HG03439 (cell line): ENCODE measurements around the gene SNED1.

Experiments
- ATAC-seq: cut with Tn5 transposase; IDR thresholded peaks from one replicate; pipeline ENCODE4 v1.9.1; 2021; ENCODE audit warnings: mild to moderate bottlenecking, moderate library complexity; ENCODE audit not compliant: unreplicated experiment

Gene SNED1

DNA sequence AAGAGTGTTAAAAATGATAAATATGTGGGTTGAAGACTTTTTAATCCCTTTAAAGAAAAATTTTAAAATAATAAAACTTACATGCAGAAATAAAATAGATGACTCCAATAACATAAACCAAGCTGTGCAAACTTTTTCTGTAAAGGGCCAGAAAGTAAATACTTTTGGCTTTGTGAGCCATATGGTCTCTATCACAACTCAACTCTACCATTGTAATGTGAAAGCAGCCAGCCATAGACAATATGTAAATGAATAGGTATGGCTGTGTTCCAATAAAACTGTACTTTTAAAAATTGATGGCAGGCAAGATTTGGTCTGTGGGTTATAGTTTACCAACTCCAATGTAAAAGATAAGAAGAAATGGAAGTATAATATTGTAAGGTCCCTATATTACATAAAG is 45.2 kb downstream of the SNED1 start:
- no peak for ATAC-seq

DNA sequence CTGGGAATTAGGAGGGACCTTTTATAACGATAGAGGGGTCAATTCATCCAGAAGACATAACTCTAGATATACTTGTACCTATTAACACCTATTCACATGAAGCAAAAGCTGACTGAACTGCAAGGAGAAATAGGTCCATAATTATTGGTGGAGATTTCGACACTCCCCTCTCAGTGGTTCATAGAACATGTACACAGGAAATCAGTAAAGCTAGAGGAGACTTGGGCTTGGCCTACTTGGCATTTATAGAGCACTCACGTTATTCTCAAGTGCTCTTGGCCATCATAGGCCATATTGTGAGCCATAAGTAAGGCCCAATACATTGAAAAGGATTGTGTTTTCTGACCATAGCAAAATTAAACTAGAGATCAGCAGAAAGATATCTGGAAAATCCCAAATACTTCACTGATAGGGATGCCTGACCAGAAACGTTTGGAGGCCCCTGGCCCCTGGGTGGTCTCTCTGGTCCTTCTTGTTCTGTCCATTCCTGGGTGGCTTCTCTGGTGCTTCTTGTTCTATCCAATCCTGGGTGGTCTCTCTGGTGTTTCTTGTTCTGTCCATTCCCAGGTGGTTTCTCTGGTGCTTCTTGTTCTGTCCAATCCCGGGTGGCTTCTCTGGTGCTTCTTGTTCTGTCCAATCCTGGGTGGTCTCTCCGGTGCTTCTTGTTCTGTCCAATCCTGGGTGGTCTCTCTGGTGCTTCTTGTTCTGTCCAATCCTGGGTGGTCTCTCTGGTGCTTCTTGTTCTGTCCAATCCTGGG is 49.0 kb downstream of the SNED1 start:
- ATAC-seq: no peak

DNA sequence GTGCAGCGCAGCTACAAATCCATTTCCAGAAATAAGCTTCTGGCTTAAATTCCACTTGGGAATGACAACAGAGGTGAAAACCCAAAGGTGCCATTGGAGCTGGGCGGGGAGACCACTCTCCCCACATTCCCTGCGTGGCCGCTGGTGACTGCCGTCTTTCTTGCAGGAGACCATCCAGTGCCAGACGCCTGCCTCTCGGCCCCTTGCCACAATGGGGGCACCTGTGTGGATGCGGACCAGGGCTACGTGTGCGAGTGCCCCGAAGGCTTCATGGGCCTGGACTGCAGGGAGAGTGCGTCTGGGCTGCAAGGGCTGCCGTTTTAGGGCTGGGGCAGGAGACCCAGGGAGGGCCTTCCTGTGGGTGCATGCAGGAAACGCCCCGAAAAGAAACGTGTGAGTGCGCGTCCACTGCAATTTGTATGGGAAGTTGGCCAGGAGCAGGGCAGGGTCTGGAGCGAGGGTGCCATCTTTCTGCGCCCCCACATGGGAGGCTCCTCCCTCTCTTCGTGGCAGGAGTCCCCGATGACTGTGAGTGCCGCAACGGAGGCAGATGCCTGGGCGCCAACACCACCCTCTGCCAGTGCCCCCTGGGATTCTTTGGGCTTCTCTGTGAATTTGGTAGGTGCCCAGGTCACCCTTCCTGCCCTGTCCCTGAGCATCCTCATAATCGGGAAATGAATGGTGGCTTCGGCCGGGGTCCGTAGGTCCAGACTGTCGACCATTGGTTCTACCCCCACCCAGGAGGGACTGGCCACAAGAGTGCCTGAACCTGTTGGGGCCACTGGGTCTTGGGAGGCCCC is 49.9 kb downstream of the SNED1 start:
- no peak for ATAC-seq

DNA sequence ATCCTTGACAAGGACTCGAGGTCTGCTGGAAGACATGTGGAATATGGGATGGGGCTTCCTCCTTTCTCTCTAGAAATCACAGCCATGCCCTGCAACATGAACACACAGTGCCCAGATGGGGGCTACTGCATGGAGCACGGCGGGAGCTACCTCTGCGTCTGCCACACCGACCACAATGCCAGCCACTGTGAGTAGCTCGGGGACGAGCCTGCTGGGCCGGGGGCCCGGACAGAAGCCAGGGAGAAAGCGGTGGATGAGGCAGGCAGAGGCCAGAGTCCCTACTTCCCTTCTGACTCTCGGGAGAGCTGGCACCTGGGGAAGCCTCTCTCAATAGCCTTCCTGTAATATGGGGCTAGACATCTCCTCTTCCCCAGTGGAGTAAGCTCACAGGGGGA is 50.5 kb downstream of the SNED1 start:
- no peak for ATAC-seq

DNA sequence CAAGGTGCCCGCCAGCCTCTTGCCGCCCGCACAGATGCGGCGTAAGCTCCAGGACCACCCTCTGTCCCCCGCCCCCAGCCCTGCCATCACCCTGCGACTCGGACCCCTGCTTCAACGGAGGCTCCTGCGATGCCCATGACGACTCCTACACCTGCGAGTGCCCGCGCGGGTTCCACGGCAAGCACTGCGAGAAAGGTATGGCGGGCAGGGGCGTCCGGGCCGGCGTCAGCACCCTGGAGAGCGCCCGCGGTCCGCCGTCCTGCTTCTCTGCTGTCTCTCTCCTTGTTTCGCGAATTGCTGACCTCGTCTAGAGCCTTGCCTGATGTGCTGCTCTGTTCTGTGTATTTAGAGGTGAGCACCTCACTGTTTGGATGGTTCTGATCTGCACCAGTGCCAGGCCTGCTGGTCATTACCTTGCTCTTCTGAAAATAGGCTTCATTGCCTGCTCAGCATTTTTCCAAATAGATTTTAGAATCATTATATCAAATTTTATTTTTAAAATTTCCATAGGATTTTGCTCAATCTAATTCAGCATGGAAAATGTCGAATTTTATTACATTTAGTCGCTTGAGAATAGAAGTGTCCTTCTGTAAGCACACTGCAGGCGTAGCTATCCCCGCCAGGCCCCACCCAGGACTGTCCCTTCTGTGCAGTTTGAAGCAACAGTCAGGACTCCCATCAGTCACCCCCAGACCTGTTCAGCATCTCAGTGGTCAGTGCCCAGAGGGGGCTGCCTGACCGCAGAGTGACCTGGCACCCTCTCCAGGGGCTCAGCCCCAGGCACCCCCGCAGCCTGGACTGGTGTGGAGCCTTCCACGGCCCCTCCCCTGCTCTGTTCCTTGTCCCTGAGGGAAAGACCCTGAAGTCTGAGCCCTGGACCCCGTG is 51.6 kb downstream of the SNED1 start:
- ATAC-seq: no peak

DNA sequence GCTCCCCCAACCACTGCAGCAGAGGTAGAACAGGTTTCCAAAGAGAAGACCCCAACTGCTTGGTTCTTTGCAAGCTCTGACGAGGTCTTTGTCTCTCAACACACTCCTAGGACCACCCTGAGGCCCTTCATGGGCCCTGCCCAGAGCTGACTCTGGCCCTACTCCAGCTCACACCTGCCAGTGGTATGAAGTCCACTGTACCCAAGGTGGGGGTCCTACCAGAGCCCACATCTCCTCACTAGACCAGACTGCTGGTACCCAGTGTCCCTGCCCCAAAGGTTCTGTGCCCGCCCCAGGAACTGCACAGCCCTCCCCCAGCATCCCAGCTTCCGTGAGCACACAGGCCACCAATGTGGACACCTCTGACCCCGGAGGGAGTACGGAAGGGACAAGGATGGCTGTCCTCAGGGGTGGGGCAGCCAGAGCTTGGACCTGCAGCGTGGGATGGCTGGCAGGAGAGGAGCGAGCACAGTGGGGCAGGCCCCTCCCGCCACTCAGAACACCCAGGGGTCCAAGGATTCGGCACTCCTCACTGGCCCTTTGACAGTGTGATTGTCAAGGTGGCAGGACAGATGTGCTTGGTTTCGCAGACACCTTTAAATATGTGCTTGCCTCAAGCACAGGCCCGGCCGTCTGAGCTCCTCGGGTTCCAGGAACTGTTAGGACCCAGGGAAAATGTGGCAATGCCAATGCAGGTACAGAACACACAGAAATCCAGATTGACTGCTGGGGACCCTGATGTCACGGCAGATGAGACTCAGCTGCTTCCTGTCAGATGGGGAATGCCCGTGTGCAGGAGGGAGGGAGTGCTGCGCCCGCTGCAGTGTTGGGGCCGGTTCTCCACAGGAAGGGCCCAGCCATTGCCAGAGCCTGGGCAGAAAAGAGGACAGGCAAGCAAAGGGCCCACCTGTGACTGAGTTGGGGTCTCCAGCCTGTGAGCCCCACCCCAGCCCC is 52.5 kb downstream of the SNED1 start:
- no peak for ATAC-seq

DNA sequence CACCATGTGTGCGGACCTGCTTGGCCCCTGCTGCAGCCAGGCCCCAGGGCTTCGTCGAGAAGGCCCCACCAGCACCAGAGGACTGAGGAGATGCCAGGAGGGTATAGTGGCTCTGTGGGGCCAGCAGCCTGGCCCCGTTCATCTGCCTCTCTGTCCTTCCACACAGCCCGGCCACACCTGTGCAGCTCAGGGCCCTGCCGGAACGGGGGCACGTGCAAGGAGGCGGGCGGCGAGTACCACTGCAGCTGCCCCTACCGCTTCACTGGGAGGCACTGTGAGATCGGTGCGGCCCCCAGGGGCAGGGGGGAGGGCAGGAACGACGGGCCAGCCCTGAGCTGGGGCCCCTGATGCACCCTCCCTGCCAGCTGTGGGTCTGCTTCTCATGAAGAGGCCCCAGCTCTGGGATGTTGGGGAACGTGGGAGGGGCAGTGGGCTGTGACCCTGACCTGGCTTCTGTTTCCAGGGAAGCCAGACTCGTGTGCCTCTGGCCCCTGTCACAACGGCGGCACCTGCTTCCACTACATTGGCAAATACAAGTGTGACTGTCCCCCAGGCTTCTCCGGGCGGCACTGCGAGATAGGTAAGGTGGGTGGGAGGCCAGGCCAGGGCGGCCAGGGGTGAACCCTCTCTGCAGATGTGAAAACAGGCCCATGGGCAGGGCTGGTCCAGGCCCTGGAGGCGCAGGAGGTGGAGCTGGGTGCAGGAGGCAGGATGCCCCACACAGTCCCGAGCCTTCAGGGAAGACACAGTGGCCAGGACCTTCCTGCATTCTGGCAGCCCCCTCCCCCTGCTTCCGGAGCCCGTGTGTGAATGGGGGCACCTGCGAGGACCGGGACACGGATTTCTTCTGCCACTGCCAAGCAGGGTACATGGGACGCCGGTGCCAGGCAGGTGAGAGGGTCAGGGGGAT is 53.4 kb downstream of the SNED1 start:
- no peak for ATAC-seq

DNA sequence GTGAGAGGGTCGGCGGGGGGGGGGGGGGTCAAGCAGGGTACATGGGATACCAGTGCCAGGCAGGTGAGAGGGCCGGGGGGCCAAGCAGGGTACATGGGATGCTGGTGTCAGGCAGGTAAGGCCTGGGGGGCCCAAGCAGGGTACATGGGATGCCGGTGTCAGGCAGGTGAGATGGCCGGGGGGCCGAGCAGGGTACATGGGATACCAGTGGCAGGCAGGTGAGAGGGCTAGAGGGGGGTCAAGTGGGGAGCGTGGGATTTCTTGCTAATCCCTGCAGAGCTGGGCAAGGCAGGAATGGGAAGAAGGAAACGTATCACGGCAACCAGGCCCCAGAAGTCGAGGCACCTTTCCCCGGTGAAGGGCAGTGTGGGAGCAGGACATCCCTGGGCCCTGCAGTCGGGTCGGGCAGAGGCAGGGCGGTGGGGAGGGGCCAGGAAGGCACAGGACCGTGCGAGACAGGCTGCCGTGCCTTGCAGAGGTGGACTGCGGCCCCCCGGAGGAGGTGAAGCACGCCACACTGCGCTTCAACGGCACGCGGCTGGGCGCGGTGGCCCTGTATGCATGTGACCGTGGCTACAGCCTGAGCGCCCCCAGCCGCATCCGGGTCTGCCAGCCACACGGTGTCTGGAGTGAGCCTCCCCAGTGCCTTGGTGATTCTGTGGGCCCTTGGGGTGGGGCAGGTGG is 54.4 kb downstream of the SNED1 start:
- ATAC-seq: no peak

DNA sequence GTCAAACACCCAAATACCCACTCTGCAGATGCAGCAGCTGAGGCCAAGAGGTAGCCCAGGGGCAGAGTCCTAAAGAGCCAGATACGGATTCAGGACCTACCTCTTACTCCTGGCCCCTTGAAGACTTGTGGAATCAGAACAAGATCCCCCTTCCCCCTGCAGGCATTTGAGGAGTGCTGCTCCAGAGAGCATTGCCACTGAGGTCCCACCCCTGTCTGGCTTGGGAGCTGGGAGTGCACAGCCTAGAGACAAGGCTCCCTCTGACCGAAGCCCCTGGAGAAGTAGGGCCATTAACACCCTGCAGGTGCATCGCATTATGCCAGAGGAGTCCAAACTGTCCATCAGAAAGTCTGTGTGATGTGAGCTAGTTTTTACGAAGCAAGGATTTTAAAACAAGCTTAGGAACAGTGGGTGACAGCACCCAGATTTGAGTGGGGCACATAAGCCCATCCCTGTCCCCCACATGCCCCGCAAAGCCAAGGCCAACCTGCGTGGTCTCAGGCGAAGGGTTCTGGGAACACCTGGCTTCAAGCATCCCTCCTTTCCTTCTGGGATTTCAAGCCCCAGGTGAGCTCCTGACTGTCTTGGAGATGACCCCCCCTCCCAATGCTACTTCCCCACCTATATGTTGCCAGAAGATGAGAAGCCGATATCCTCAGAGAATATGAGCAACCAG is 55.3 kb downstream of the SNED1 start:
- no peak for ATAC-seq

DNA sequence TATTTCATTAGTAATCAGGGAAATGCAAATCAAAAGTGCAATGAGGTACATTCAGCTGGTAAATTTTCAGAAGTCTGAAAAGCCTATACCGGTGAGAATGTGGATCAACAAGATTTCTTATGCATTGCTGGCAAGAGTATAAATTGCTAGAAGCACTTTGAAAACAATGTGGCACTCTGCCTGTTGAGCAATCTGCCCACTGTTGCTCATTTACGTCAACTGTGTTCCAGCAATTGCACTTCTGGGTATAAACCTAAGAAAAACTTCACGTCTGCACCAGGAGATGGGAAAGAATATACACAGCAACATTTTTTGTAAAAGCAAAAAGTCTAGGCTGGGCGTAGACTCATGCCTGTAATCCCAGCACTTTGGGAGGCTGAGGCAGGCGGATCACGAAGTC is 62.9 kb downstream of the SNED1 start:
- no peak for ATAC-seq

DNA sequence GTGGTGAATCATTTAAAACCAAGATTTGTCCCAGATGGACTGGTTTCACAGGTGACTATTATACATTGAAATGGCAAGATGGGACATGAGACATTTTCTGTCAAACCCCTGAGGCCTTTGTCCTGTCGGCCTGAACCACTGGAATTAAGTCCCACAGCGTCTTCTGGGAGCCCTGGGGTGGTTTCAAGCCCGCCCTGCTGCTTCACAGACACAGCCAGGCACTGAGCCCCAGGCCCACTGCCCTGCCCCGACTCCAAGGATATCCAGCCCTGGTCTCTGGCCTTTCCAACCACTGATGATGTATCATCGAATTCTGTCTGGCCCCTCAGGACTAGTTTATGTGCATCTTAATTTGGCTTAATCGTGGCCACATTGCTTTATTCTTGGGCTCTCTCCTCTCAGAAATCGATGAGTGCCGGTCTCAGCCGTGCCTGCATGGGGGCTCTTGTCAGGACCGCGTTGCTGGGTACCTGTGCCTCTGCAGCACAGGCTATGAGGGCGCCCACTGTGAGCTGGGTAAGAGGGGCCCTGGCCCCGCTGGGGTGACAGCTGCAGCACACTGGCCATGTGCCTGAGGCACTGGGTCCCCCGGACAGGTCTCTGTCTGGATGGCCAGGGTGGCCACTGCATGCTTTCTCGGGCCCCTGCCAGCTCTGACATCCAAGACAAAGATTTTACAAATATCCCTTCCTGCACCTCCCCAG is 64.1 kb downstream of the SNED1 start:
- ATAC-seq: no peak

DNA sequence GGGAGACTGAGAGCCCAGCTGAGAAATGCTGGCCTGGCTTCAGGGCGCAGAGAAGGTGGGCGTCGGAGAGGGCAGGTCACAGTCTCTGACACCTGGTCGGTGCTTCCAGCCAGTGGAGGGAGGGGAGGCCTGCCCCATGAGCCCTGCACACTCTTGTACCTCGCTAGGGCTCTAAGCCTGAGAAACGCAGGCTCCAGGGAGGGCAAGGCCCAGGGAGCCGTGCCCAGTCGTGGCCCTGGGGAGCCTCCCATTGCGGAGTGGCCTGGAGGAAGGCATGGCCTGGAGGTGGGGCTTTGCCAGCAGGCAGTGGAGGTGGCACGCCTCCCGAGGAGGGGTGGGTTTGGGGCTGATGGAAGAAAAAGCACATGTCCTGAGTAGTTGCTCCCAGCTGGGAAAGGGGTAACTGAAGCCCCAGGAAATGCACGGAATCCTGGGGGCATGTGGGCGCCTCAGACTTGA is 64.7 kb downstream of the SNED1 start:
- ATAC-seq: no peak

DNA sequence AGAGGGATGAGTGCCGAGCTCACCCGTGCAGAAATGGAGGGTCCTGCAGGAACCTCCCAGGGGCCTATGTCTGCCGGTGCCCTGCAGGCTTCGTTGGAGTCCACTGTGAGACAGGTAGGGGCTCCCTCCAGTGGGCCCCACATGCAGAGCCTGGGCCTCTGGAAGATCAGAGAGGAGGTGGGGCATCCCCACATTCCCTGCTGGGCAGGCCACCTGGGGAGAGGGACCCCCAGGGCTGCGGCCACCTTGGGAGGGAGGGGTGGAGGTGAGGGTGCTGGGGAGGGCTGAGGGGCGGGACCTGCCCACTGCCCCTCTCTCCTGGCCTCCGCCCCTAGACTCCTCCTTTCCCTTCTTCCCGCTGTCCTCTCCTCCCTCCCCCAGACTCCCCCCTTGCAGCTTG is 65.2 kb downstream of the SNED1 start:
- ATAC-seq: no peak

DNA sequence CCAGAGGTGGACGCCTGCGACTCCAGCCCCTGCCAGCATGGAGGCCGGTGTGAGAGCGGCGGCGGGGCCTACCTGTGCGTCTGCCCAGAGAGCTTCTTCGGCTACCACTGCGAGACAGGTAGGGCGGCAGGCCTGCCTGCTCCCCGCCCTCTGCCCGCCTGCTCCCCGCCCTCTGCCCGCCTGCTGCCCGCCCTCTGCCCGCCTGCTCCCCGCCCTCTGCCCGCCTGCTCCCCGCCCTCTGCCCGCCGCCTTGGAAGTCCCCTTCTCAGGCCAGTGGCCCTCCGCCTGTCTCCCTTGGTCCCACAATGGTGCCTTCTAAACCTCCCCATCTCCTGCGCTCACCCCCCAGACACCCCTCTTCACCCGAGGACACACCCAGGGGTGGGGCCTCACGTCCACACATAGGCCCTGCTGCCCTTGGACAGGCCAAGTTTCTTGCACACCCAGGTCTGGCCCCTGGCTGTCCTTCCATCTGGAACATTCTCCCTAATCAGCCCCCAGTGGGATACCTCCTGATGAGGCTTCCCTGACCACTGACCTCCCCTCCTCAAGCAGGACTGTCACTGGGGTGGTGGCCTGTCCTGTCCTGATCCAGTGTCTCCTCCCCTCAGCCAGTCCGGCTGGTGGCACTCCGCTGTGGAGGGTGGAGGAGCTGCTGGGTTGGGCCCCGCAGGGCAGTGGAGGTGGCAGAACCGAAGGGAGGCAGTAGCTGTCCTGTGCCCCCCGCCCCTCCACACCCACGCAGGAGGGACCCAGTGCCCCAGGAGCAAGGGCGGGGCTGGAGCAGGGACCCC is 65.8 kb downstream of the SNED1 start:
- ATAC-seq: no peak

DNA sequence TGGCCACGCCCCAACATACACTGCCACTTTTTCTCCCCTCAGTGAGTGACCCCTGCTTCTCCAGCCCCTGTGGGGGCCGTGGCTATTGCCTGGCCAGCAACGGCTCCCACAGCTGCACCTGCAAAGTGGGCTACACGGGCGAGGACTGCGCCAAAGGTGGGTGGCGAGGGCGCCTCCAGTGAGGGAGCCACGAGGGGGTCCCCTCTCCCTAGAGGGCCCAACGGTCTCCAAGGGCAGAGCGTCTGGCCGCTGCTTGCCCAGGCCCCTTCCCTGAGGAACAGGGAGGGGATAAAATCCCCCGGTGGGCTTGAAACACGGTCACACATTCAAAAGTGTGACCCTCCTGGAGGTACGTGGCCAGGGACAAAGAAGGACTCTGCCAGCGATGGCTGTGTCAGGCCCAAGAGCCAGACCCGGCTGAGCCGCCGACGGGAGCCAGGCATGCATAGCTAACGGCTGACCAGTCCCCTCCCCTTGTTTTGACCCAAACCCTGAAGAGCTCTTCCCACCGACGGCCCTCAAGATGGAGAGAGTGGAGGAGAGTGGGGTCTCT is 66.5 kb downstream of the SNED1 start:
- ATAC-seq: no peak

DNA sequence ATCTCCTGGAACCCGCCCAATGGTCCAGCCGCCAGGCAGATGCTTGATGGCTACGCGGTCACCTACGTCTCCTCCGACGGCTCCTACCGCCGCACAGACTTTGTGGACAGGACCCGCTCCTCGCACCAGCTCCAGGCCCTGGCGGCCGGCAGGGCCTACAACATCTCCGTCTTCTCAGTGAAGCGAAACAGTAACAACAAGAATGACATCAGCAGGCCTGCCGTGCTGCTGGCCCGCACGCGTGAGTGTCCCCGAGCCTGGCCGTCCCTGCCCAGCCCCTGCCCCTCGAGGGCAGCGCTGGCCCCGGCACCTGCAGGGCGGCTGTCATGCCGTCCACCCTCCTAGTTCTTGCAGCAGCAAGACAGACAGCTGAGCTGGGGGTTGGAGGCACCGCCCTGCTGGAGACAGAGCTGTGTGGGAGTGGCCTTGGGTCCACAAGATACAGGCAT is 67.0 kb downstream of the SNED1 start:
- no peak for ATAC-seq
